Activated T-helper 2 cell treated with anti-CD3 and anti-CD28 coated beads, Interferon-gamma antibody, Interleukin-2, Interleukin-4, amounts not matched to agents 10 μg/mL and 5 μg/mL and 100 μg/mL, durations not matched to agents 14 hours and 24 hours and 36 hours (primary cell): ENCODE results near the gene EGFR. TPM values are rescaled to one million over a fixed set of nuclear protein-coding genes. Genes with fewer than 3 reads are reported as not detected.

ENCODE experiments used
- DNase-seq: peaks from one replicate; pipeline ENCODE4 v3.0.0; 2021; ENCODE audit warnings: low spot score
- H3K27ac Mint-ChIP-seq: one replicate; pipeline ENCODE4 v1.8.0; 2021; ENCODE audit warnings: mixed read lengths
- H3K27me3 Mint-ChIP-seq: one replicate; pipeline ENCODE4 v1.8.0; 2021; ENCODE audit warnings: low read depth, mixed read lengths
- H3K36me3 Mint-ChIP-seq: one replicate; pipeline ENCODE4 v1.8.0; 2021; ENCODE audit warnings: low read depth, mixed read lengths
- H3K4me1 Mint-ChIP-seq: one replicate; pipeline ENCODE4 v1.8.0; 2021; ENCODE audit warnings: low read depth, mixed read lengths
- H3K4me3 Mint-ChIP-seq: one replicate; pipeline ENCODE4 v1.8.0; 2021; ENCODE audit warnings: low read depth, mild to moderate bottlenecking, moderate library complexity, mixed read lengths
- H3K9me3 Mint-ChIP-seq: one replicate; pipeline ENCODE4 v1.8.0; 2021; ENCODE audit warnings: mixed read lengths
- intact Hi-C: fragments of 100-400 bp; cut with micrococcal nuclease; formaldehyde crosslinking; loops from one replicate; pipeline ENCODE4 v1.15.1; 2023
- total RNA-seq: library from RNA; stranded (reverse); gene quantifications from 2 replicates; pipeline ENCODE4 v1.2.3, GENCODE V29; 2022

EGFR gene
- total RNA-seq, 1 donor from 2014 or later, result not detected

GRCh38 chr7:55191926-55192692 lies 173.3 kb downstream of the EGFR start:
- intact Hi-C loops, result no loop called here
- no peaks in the 10 kb centered on the region for H3K36me3 Mint-ChIP-seq
- H3K4me1 Mint-ChIP-seq, result no peaks in the 10 kb centered on the region
- H3K4me3 Mint-ChIP-seq, result no peak overlapping the region
- DNase-seq, result no peak
- no peaks in the 10 kb centered on the region for H3K9me3 Mint-ChIP-seq
- peaks cover 19% of the 10 kb centered on the region for H3K27me3 Mint-ChIP-seq
- H3K27ac Mint-ChIP-seq, result no peak overlapping the region

GRCh38 chr7:55192723-55193122 lies 173.9 kb downstream of the EGFR start:
- DNase-seq, result no peak
- H3K4me1 Mint-ChIP-seq, result no peaks in the 10 kb centered on the region
- peaks cover 25% of the 10 kb centered on the region for H3K27me3 Mint-ChIP-seq
- no peak overlapping the region for H3K4me3 Mint-ChIP-seq
- H3K9me3 Mint-ChIP-seq, result no peaks in the 10 kb centered on the region
- no peaks in the 10 kb centered on the region for H3K36me3 Mint-ChIP-seq
- intact Hi-C loops, result no loop called here
- no peak overlapping the region for H3K27ac Mint-ChIP-seq

GRCh38 chr7:55193245-55193644 lies 174.4 kb downstream of the EGFR start:
- no peaks in the 10 kb centered on the region for H3K36me3 Mint-ChIP-seq
- H3K9me3 Mint-ChIP-seq, result no peaks in the 10 kb centered on the region
- DNase-seq, result no peak

GRCh38 chr7:55194522-55194921 lies 175.7 kb downstream of the EGFR start:
- intact Hi-C loops, result no loop called here
- Mint-ChIP-seq H3K4me3 (no peak overlapping the region), H3K27ac (no peak overlapping the region)

More at GRCh38 chr7:55193245-55193644, 174.4 kb downstream of the EGFR start:
- Mint-ChIP-seq H3K27me3 (peaks cover 23% of the 10 kb centered on the region), H3K4me3 (no peak overlapping the region), H3K4me1 (no peaks in the 10 kb centered on the region), H3K27ac (no peak overlapping the region)
- intact Hi-C loops, result no loop called here

GRCh38 chr7:55198634-55199392 lies 180.0 kb downstream of the EGFR start:
- no peaks in the 10 kb centered on the region for H3K36me3 Mint-ChIP-seq
- intact Hi-C loops, result no loop called here
- no peak overlapping the region for H3K27ac Mint-ChIP-seq
- no peak for DNase-seq
- no peaks in the 10 kb centered on the region for H3K9me3 Mint-ChIP-seq
- H3K4me1 Mint-ChIP-seq, result no peaks in the 10 kb centered on the region
- H3K27me3 Mint-ChIP-seq, result peaks cover 23% of the 10 kb centered on the region
- H3K4me3 Mint-ChIP-seq, result no peak overlapping the region

More at GRCh38 chr7:55194522-55194921, 175.7 kb downstream of the EGFR start:
- no peak for DNase-seq
- H3K9me3 Mint-ChIP-seq, result no peaks in the 10 kb centered on the region
- H3K36me3 Mint-ChIP-seq, result no peaks in the 10 kb centered on the region
- H3K4me1 Mint-ChIP-seq, result no peaks in the 10 kb centered on the region
- peaks cover 23% of the 10 kb centered on the region for H3K27me3 Mint-ChIP-seq

GRCh38 chr7:55199418-55199817 lies 180.6 kb downstream of the EGFR start:
- no peaks in the 10 kb centered on the region for H3K4me1 Mint-ChIP-seq
- H3K36me3 Mint-ChIP-seq, result no peaks in the 10 kb centered on the region
- no peaks in the 10 kb centered on the region for H3K9me3 Mint-ChIP-seq
- peaks cover 23% of the 10 kb centered on the region for H3K27me3 Mint-ChIP-seq
- no peak overlapping the region for H3K27ac Mint-ChIP-seq
- intact Hi-C loops, result no loop called here
- H3K4me3 Mint-ChIP-seq, result no peak overlapping the region
- DNase-seq, result no peak

- no peak overlapping the region for H3K4me3 Mint-ChIP-seq
- peaks cover 21% of the 10 kb centered on the region for H3K27me3 Mint-ChIP-seq
- H3K4me1 Mint-ChIP-seq, result no peaks in the 10 kb centered on the region
- intact Hi-C loops, result no loop called here
- H3K36me3 Mint-ChIP-seq, result no peaks in the 10 kb centered on the region
- H3K27ac Mint-ChIP-seq, result no peak overlapping the region
- H3K9me3 Mint-ChIP-seq, result no peaks in the 10 kb centered on the region
- DNase-seq, result no peak
Measured at GRCh38 chr7:55200441-55200840, 181.6 kb downstream of the EGFR start.

- Mint-ChIP-seq H3K4me3 (no peak overlapping the region), H3K27ac (no peak overlapping the region), H3K4me1 (peaks cover 3% of the 10 kb centered on the region), H3K27me3 (peaks cover 6% of the 10 kb centered on the region), H3K36me3 (no peaks in the 10 kb centered on the region), H3K9me3 (no peaks in the 10 kb centered on the region)
- intact Hi-C loops, result no loop called here
- no peak for DNase-seq
Measured at GRCh38 chr7:55202150-55202913, 183.5 kb downstream of the EGFR start.

- H3K36me3 Mint-ChIP-seq, result no peaks in the 10 kb centered on the region
- H3K4me1 Mint-ChIP-seq, result peaks cover 3% of the 10 kb centered on the region
- intact Hi-C loops, result no loop called here
- DNase-seq, result no peak
- no peak overlapping the region for H3K4me3 Mint-ChIP-seq
- no peak overlapping the region for H3K27ac Mint-ChIP-seq
- no peaks in the 10 kb centered on the region for H3K9me3 Mint-ChIP-seq
- no peaks in the 10 kb centered on the region for H3K27me3 Mint-ChIP-seq
Measured at GRCh38 chr7:55203300-55203699, 184.5 kb downstream of the EGFR start.

- H3K36me3 Mint-ChIP-seq, result no peaks in the 10 kb centered on the region
- intact Hi-C loops, result no loop called here
- H3K27me3 Mint-ChIP-seq, result peaks cover 2% of the 10 kb centered on the region
- no peaks in the 10 kb centered on the region for H3K9me3 Mint-ChIP-seq
- H3K4me1 Mint-ChIP-seq, result peaks cover 3% of the 10 kb centered on the region
- H3K27ac Mint-ChIP-seq, result no peak overlapping the region
- no peak for DNase-seq
- no peak overlapping the region for H3K4me3 Mint-ChIP-seq
Measured at GRCh38 chr7:55205124-55205955, 186.5 kb downstream of the EGFR start.

GRCh38 chr7:55206235-55207029 lies 187.6 kb downstream of the EGFR start:
- no peak overlapping the region for H3K4me3 Mint-ChIP-seq
- no peak for DNase-seq
- intact Hi-C loops, result no loop called here
- peaks cover 3% of the 10 kb centered on the region for H3K4me1 Mint-ChIP-seq
- H3K9me3 Mint-ChIP-seq, result no peaks in the 10 kb centered on the region
- no peak overlapping the region for H3K27ac Mint-ChIP-seq
- H3K27me3 Mint-ChIP-seq, result peaks cover 2% of the 10 kb centered on the region
- H3K36me3 Mint-ChIP-seq, result no peaks in the 10 kb centered on the region
